Lung (tissue), 12 donors: ENCODE results near the gene TMEM214. TPM values are rescaled to one million over a fixed set of nuclear protein-coding genes. Genes with fewer than 3 reads are reported as not detected.

Source experiments
- ATAC-seq: fragments of 200-7000 bp; cut with Tn5 transposase; one replicate; pipeline ENCODE4 v1.9.1; 2020; ENCODE audit warnings: moderate number of reproducible peaks; ENCODE audit not compliant: insufficient read depth, low FRiP score
- DNase-seq, 3 donors: peaks; one replicate each; pipeline ENCODE4 v3.0.0-alpha.2; 2013 to 2017
- H3K27ac ChIP-seq, 2 donors: one replicate each; pipeline ENCODE4 v1.5.1; 2013; ENCODE audit warnings: mild to moderate bottlenecking in 2 of 2, moderate library complexity in 2 of 2, control low read depth in 1 of 2, inconsistent platforms in 1 of 2, low read depth in 1 of 2, low read length in 1 of 2
- H3K27me3 ChIP-seq, 3 donors: one replicate each; pipeline ENCODE4 v1.5.1; 2013; ENCODE audit warnings: low read length in 2 of 3; ENCODE audit not compliant: control insufficient read depth in 3 of 3, insufficient read depth in 3 of 3
- H3K36me3 ChIP-seq, 4 donors: one replicate each; pipeline ENCODE4 v1.5.1; 2013; ENCODE audit warnings: low read length in 4 of 4, mild to moderate bottlenecking in 1 of 4, moderate library complexity in 1 of 4; ENCODE audit not compliant: control insufficient read depth in 4 of 4, insufficient read depth in 4 of 4
- H3K4me1 ChIP-seq, 5 donors: one replicate each; pipeline ENCODE4 v1.5.1; 2013; ENCODE audit warnings: low read length in 5 of 5, mild to moderate bottlenecking in 2 of 5, moderate library complexity in 1 of 5; ENCODE audit not compliant: control insufficient read depth in 5 of 5, insufficient read depth in 5 of 5
- H3K4me3 ChIP-seq: one replicate; pipeline ENCODE4 v1.5.1; 2013; ENCODE audit warnings: mild to moderate bottlenecking, control low read depth, moderate library complexity
- H3K9ac ChIP-seq, 2 donors: one replicate each; pipeline ENCODE4 v1.5.1; 2013; ENCODE audit warnings: low read length in 2 of 2, control low read depth in 1 of 2; ENCODE audit not compliant: insufficient read depth in 1 of 2
- H3K9me3 ChIP-seq, 4 donors: one replicate each; pipeline ENCODE4 v1.5.1; 2013; ENCODE audit warnings: low read length in 3 of 4, mild to moderate bottlenecking in 1 of 4, moderate library complexity in 1 of 4; ENCODE audit not compliant: control insufficient read depth in 4 of 4, insufficient read depth in 3 of 4
- WGBS, 2 donors: extraction: QIAGEN DNeasy Blood & Tissue Kit; methylation state at CpG; one replicate each; pipeline ENCODE4 v1.1.7; 2013; 5-methylcytosine and 5-hydroxymethylcytosine counted together
- polyA plus RNA-seq, 2 donors: library from polyadenylated mRNA; stranded (reverse); fragments of 200-250 nt; gene quantifications; one replicate each; pipeline ENCODE4 v1.2.1, GENCODE V29; 2013
- total RNA-seq, 2 donors: library from RNA; depleted of rRNA in 1 of 2; stranded (reverse); fragments of >200 nt in 1 of 2; gene quantifications; one replicate each; pipeline ENCODE4 v1.2.1, GENCODE V29; 2014 to 2021
- TF ChIP-seq, protein P1 (sequence below): IDR thresholded peaks from 2 replicates; pipeline ENCODE4 v1.5.1; 2012; ENCODE audit warnings: mild to moderate bottlenecking; ENCODE audit errors: control extremely low read depth, extremely low read depth
- donor health status: control.
- donor health status: control.
- donor health status: Bipolar disorder and iron deficiency.
- donor health status: healthy.
- donor health status: DM: yes; HTN: yes; CAD: no.

Gene TMEM214
- total and polyA plus RNA-seq, 4 donors: 34.3 to 99.2 (median 59.6) TPM

DNA sequence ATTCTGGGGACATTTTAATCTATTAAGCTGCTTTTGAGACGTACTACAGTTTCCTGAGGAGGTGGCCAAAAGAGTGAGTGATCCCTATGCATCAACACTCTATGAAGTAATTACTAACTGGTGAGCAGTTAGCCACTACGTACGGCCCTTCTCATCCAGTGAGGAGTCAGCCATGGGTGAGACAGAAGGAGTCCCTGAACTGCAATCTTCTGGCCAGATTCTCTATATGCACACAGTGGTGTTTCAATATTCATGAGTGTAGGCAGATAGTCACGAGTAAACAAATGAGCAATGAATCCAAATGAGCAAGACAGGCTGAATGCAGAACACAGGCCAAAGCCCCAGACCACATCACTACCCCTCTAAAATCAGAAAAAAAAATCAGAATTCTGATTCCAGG, 29.8 kb upstream of the TMEM214 start:
- TF ChIP-seq, protein P1, sequence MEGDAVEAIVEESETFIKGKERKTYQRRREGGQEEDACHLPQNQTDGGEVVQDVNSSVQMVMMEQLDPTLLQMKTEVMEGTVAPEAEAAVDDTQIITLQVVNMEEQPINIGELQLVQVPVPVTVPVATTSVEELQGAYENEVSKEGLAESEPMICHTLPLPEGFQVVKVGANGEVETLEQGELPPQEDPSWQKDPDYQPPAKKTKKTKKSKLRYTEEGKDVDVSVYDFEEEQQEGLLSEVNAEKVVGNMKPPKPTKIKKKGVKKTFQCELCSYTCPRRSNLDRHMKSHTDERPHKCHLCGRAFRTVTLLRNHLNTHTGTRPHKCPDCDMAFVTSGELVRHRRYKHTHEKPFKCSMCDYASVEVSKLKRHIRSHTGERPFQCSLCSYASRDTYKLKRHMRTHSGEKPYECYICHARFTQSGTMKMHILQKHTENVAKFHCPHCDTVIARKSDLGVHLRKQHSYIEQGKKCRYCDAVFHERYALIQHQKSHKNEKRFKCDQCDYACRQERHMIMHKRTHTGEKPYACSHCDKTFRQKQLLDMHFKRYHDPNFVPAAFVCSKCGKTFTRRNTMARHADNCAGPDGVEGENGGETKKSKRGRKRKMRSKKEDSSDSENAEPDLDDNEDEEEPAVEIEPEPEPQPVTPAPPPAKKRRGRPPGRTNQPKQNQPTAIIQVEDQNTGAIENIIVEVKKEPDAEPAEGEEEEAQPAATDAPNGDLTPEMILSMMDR: no peak
- Histone ChIP-seq H3K36me3 (no peaks in the 10 kb centered on the region), H3K27ac (no peak overlapping the region), H3K9me3 (no peaks in the 10 kb centered on the region), H3K4me1 (peaks cover 0 to 4% (median 0%) of the 10 kb centered on the region in 5 donors), H3K9ac (no peak overlapping the region), H3K4me3 (no peak overlapping the region), H3K27me3 (no peaks in the 10 kb centered on the region)
- DNase-seq (no peak), ATAC-seq (no peak)
- 90 to 92% methylated on average over 4 of the region's 4 CpGs for WGBS, 2 donors

DNA sequence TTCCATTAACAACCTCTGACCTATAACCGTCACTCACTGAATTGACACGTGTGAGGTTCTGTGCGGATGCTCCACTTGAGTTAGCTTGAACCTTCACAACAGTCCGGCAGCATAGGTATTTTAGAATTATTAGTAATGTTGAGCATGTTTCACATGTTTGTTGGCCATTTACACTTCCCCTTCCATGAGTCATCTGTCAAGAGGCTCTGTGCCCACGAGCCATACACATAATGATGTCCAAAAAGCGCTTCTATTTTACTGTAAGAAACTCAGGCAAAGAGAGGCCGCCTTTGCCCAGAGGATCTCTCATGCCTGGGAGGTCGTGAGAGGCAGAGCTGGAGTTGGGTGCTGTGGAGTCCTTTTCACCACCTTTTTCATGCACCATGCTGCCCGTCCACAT, 28.9 kb upstream of the TMEM214 start:
- no peak for ATAC-seq
- no peak overlapping the region for H3K4me3 ChIP-seq
- H3K27me3 ChIP-seq: no peaks in the 10 kb centered on the region
- DNase-seq: no peak
- no peaks in the 10 kb centered on the region for H3K9me3 ChIP-seq
- peaks cover 0 to 4% (median 0%) of the 10 kb centered on the region in 5 donors for H3K4me1 ChIP-seq
- TF ChIP-seq, protein P1: no peak
- WGBS, 2 donors: 81 to 84% methylated on average over 9 of the region's 9 CpGs
- H3K27ac ChIP-seq: no peak overlapping the region
- H3K9ac ChIP-seq: no peak overlapping the region
- H3K36me3 ChIP-seq: no peaks in the 10 kb centered on the region

DNA sequence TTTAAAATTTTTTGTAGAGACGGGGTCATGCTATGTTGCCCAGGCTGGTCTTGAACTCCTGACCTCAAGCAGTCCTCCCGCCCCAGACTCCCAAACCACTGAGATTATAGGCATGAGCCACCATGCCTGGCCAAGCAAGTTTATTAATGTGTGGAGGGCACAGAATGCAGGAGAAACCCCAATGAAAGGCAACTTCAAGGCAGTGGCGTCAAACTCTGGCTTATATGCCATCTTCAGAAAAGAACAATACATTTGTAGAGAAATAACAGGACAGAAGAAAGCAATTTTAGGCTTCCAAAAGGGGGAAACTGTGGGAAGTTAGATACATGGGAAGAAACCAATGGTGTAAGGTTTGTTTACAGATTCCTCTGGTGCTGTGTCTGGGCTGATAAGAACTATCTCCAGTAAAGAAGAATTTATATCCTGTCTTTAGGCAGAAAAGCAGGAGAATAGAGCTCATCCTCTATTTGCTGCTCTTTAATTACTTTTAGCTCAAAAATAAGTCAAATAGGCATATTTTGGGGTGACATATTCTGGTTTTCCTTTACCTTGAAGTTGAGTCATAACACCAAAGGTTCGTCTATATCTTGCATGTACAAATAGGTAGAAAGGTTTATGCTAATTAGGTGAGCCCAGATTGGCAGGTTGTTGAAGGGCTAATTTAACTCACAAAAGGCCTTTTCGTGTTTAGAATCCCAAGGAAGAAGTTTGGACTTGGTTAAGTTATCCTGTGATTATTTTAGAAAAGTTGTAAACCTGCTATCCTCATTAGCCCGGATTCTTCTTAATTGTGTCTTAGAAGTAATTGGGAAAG, 26.0 kb upstream of the TMEM214 start:
- no peak for ATAC-seq
- no peak overlapping the region for H3K4me3 ChIP-seq
- no peak for DNase-seq
- H3K9me3 ChIP-seq: no peaks in the 10 kb centered on the region
- no peak overlapping the region for H3K27ac ChIP-seq
- 73 to 79% methylated on average over 6 of the region's 6 CpGs for WGBS, 2 donors
- H3K4me1 ChIP-seq: peaks cover 0 to 4% (median 2%) of the 10 kb centered on the region in 5 donors
- H3K27me3 ChIP-seq: no peaks in the 10 kb centered on the region
- no peaks in the 10 kb centered on the region for H3K36me3 ChIP-seq
- no peak overlapping the region for H3K9ac ChIP-seq
- TF ChIP-seq, protein P1: no peak
